HG03558 (cell line): ENCODE data around the gene PHF19.

ENCODE experiments used
- ATAC-seq: cut with Tn5 transposase; IDR thresholded peaks from one replicate; pipeline ENCODE4 v1.9.1; 2021; ENCODE audit warnings: moderate number of reproducible peaks; ENCODE audit not compliant: unreplicated experiment; ENCODE audit errors: extremely low read depth

Gene PHF19

DNA sequence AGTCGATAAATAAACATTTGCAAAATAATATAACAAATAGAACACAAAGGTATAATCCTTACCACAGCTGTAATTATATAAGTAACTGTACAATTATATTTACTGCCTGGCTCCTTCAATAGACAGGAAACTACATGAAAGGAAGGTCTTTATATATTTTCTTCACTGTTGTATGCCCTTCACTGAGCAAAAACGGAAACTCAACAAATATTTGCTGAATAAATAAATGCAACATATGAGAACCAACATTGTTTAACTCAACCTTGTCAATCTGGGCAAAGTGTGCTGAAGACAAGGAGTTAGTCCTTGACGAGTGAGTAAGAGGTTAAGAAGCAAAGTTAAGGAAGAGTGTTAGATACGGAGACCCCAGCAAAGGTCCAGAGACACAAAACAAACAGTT lies 56.9 kb downstream of the PHF19 start:
- ATAC-seq = no peak

DNA sequence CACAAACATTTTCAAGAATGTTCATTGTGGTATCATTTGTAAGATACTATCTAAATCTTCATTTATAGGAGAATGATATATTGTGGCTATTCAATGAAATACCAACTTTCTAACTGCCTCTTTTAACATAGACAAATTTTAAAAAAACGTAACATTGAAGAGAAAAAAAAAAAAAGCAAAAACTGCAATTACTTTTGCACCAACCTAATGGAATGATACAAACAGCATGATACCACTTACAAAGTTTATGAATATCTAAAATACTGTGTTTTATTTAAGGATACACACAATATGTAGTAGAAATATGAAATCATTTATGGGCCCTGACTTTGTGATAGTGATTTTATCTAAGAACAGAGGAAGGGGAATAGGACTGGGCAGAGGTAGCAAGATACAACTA lies 58.4 kb downstream of the PHF19 start:
- no peak for ATAC-seq

DNA sequence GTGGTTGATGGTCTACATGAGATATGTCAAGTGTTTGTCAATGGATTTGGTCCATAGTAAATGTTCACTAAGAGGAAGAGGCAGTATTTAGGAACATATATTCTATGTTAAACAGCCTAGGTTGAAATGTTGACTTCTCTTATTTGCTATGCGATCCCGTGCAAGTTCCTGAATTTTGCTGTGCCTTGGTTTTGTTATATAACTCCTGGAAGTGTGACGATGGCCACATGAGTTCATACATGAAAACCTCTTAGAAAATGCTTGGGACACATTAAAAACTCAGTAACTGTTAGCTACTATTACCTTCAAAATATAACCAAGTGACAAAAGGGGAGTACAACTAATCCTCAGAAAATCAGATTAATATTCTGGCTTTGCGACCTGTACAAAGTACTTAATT lies 61.9 kb downstream of the PHF19 start:
- ATAC-seq = no peak

DNA sequence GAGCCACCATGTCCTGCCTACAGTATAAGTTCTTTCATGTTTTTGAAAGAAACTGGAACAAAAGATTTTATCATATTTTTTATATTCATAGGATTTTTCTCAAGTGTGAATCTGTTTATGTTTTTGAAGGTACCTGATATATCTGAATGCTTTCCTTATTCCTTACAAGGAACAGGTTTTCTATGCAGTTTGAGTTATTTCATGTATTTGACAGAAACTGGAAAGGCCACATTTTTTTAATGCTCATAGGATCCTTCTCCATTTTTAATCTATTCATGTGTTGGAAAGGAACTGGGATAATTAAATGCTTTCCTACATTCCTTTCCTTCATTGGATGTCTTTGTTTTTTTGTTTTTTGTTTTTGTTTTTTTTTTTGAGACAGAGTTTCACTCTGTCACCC lies 68.1 kb downstream of the PHF19 start:
- ATAC-seq = no peak

DNA sequence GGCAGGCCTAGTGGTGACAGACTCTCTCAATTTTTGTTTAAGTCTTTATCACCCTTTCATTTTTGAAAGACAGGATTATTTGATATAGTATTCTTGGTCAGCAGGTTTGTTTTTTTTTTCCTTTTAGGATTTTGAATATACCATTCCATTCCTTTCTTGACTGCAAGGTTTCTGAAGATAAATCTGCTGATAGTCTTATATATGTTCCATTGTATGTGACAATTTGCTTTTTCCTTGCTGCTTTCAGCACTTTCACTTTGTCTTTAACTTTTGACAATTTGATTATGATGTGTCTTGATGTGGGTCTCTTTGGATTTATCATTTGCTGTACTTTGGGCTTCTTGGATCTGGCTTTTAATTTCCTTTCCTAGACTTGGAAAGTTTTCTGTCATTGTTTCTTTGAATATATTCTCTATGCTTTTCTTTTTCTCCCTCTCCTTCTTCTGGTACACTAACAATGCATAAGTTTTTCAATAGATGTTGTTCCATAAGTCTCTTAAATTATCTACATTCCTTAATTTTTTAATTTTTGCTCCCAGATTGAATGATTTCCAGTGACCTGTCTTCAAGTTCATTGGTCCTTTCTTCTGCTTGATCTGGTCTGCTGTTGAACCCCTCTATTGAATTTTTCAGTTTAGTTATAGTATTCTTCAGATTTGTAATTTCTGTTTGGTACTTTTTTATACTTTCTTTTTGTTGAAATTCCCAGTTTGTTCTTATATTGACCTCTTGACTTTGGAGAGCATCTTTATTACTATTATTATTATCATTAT lies 69.2 kb downstream of the PHF19 start:
- no peak for ATAC-seq
